Ovary (tissue), 3 donors: ENCODE results near the gene CYP2E1.
"Not testable (repeated sequence)": the region's sequence is repeated elsewhere in the genome, so short reads cannot be mapped to it uniquely, and the experiment has no call there.

Experiments used
- CTCF ChIP-seq, 3 donors: fragments of 450-650 bp in 2 of 3; fragments of 200-600 bp in 1 of 3; IDR thresholded peaks; one replicate each; pipeline versions ENCODE4 v1.5.1 to v1.8.0; 2016 to 2022; ENCODE audit warnings: antibody characterized with exemption in 3 of 3, mild to moderate bottlenecking in 1 of 3
- EP300 ChIP-seq: sonication (generic); formaldehyde crosslinking; IDR thresholded peaks from one replicate; pipeline ENCODE4 v1.6.1; 2017; ENCODE audit warnings: antibody characterized with exemption
- donor health status: DM: no; HTN: no; CAD: no.

DNA sequence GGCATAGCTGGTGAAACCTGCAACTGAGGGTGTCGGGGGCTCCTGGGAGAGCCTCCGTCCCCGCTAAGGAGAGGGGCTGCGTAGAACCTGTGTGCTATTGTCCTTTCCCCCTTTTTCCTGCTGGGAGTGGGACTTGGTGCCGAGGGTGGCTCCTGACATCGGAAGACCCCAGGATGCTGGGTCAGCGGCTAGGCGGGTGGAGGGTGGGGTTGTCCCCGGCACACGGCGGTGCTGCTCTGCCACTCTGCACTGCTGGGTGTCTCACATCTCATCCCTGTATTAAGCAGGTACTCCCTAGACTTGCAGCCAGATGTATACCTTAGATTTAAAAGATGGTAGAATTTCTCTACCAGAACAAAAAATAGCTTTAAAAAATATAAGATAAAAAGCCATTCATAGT lies 44.9 kb downstream of the CYP2E1 start:
- TF ChIP-seq CTCF (IDR thresholded peaks at IDR 0.05); EP300: not testable (repeated sequence)
